COLO668 (cell line): Measurements from ENCODE around the gene SERPINE1.
"Not testable (repeated sequence)": the region's sequence is repeated elsewhere in the genome, so short reads cannot be mapped to it uniquely, and the experiment has no call there.

Experiments used
- DNase-seq: peaks from one replicate; lab custom pipeline; 2025; ENCODE audit not compliant: unreplicated experiment; lab: John Stamatoyannopoulos, UW

Gene SERPINE1

DNA sequence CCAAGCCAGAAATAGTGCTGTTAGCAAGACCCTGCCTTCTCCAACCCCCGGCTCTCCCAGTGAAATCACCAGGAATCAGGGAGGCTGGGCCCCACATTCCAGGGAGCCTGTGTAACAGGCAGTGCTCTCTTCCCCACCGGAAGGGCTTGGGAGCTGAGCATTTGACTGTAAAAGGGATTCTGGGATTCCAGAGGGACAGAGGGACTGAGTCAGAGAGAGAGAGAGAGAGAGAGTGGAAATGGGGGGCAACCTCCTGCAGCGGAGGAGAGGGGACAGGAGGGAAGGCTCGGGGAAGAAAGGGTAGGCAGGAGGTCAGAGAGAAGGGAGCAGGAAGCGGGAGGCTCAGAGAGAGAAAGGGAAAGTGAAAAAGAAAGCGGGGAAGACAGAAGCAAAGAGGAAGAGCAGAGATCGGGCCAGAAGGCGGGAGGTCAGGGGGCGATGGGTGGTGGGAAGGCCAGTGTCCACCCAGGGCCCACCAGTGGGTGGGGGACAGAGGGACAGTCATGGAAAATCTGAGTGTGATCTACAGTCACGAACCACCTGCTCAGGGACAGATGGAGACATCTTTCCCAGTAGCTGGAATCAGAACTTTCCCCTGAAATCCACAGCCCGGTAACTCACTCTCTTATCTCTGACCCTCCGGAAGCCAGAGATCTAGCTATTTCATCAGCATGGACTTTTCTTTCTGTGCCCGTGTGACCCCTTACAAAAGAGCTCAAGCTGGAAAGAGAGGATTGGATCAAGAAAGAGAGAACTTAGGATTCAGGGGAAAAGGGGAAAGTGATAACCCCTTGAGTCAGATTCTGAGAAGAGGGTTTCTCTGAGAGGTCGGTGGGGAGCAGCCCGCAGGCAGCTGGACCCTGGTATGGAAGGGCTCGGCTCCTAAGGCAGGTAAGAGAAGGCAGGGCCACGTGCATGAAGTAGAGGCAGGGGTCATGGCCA is 4.6 kb upstream of the SERPINE1 start:
- DNase-seq, result no peak

GRCh38 chr7:101122933-101123702 is 3.8 kb upstream of the SERPINE1 start:
- DNase-seq, result no peak

GRCh38 chr7:101123703-101124068 is 3.2 kb upstream of the SERPINE1 start:
- DNase-seq, result no peak

DNA sequence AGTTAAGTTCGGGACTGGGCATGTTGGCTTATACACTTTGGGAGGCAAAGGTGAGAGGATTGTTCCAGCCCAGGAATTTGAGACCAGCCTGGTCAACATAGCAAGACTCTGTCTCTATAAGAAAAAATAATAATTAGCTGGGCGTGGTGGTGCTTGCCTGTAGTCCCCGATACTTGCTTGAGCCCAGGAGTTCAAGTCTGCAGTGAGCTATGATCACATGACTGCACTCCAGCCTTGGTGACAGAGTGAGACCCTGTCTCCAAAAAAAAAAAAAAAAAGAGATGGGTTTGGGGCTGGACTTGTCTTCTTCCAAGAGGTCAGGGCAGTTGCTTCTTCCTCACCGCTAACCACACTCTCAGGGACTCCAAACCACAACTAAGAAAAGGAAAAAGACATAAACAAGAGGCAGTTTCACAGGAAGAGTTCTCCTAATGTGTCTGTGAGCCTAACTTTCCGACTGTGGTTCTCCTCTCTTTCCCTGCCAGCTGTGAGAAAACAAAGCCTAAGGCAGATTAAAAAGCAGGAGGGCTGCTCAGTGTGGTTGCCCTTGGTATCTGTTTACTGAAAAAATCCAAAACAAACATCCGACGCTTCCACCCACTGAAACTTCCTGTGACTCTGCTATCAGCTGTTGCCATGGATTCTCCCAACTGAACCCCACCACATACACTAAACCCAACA is 2.4 kb upstream of the SERPINE1 start:
- peak; percentile 21 for DNase-seq

GRCh38 chr7:101125989-101126650 is 784 bp upstream of the SERPINE1 start:
- no peak for DNase-seq

- no peak for DNase-seq
Measured at GRCh38 chr7:101127460-101128039, 646 bp downstream of the SERPINE1 start.

DNA sequence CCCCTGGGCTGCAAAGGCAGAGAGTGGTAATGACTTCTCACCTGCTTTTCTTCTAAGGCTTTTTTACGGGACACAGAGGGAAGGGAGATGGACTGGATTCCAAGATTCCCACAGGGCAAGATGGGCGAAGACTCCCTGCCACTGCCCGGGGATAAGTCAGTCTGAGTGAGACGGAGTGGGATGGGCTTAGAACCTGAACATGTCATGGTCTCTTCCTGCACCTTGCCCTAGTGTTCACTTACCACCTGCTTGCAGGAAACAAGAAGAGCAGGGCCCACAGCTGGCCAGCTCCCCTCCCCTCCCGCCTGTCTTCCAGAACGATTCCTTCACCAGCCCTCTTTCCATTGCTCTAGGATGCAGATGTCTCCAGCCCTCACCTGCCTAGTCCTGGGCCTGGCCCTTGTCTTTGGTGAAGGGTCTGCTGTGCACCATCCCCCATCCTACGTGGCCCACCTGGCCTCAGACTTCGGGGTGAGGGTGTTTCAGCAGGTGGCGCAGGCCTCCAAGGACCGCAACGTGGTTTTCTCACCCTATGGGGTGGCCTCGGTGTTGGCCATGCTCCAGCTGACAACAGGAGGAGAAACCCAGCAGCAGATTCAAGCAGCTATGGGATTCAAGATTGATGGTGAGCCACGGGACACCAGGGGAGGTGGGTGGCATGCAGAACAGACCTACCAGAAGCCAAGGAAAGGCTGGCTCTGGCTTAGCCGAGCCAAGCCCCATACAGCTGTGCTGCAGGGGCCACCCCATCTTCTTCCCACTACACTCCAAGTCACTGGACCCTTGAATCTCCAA is 1.3 kb downstream of the SERPINE1 start:
- no peak for DNase-seq

DNA sequence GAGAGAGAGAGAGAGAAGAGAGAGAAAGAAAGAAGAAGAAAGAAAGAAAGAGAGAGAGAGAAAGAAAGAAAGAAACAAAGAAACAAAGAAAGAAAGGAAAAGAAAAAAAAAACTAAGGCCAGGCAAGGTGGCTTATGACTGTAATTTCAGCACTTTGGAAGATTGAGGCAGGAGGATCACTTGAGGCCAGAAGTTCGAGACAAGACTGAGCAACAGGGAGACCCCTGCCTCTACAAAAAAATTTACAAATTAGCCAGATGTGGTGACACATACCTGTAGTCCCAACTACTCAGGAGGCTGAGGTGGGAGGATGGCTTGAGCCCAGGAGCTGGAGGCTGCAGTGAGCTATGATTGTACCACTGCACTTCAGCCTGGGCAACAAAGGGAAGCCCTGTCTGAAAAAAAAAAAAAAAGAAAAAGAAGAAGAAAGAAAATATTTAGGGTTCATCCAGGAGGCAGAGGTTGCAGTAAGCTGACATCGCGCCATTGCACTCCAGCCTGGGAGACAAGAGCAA is 2.8 kb downstream of the SERPINE1 start:
- no peak for DNase-seq

GRCh38 chr7:101132626-101133600 is 6.0 kb downstream of the SERPINE1 start:
- DNase-seq, result not testable (repeated sequence)

- DNase-seq, result no peak
Measured at GRCh38 chr7:101133621-101134398, 6.9 kb downstream of the SERPINE1 start.

- DNase-seq, result no peak
Measured at GRCh38 chr7:101134399-101134980, 7.6 kb downstream of the SERPINE1 start.

- no peak for DNase-seq
Measured at GRCh38 chr7:101137651-101138212, 10.8 kb downstream of the SERPINE1 start.

DNA sequence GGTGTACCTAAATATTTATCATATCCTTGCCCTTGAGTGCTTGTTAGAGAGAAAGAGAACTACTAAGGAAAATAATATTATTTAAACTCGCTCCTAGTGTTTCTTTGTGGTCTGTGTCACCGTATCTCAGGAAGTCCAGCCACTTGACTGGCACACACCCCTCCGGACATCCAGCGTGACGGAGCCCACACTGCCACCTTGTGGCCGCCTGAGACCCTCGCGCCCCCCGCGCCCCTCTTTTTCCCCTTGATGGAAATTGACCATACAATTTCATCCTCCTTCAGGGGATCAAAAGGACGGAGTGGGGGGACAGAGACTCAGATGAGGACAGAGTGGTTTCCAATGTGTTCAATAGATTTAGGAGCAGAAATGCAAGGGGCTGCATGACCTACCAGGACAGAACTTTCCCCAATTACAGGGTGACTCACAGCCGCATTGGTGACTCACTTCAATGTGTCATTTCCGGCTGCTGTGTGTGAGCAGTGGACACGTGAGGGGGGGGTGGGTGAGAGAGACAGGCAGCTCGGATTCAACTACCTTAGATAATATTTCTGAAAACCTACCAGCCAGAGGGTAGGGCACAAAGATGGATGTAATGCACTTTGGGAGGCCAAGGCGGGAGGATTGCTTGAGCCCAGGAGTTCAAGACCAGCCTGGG is 11.4 kb downstream of the SERPINE1 start:
- DNase-seq, result peak; percentile 74

GRCh38 chr7:101140339-101140699 is 13.4 kb downstream of the SERPINE1 start:
- no peak for DNase-seq

GRCh38 chr7:101140746-101141382 is 14.0 kb downstream of the SERPINE1 start:
- DNase-seq, result no peak
